ENCODE results near the gene CENPO.
"Not testable (repeated sequence)": the region's sequence is repeated elsewhere in the genome, so short reads cannot be mapped to it uniquely, and the experiment has no call there.

Gene CENPO

DNA sequence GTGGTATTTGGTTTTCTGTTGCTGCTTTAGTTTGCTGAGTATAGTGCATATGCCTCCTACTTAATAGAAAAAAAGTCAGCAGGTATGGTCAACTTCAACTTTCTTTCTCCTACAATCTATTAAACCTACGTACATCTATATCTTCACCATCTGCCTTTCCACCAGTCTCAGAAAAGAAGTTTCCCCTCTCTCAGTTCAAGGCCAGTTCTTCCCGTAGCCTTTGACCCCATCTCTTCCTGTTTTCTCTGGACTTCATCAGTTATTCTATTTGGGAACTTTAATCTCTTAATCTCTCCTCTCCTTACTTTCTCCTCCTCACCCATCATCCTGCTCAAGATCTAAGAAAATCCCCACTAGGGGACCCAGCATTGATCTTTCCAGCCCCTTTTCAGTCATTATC, 5.7 kb upstream of the CENPO start:
- DNase-seq (ENCODE audit: low read depth in 2 of 3, low spot score in 1 of 3), result no peak

- no peak for DNase-seq (ENCODE audit: low read depth in 2 of 3, low spot score in 1 of 3)
These were observed 4.4 kb upstream of the CENPO start for GRCh38 chr2:24788816-24789215.

DNA sequence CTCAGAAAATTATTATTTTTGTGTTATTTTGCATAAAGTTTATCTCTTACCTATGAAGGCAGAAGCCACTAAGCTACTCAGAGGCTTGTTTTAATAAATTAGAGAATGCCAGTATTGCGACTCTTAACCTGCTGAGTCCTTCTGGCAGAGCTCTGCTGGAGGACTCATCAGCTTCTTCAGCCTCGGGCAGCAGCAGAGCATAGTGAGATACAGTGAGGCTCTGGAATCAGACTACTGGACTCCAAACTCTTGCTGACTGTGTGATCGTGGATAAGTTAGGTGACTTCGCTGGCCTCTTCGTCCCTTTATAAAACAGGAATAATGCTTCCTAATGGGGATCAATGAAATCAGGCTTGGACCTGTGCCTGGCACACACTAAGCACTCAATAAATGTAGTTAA, 1.8 kb upstream of the CENPO start:
- DNase-seq (ENCODE audit: low read depth in 2 of 3, low spot score in 1 of 3), result no peak

GRCh38 chr2:24792542-24792873, 717 bp upstream of the CENPO start:
- DNase-seq (ENCODE audit: low read depth in 2 of 3, low spot score in 1 of 3), result no peak

DNA sequence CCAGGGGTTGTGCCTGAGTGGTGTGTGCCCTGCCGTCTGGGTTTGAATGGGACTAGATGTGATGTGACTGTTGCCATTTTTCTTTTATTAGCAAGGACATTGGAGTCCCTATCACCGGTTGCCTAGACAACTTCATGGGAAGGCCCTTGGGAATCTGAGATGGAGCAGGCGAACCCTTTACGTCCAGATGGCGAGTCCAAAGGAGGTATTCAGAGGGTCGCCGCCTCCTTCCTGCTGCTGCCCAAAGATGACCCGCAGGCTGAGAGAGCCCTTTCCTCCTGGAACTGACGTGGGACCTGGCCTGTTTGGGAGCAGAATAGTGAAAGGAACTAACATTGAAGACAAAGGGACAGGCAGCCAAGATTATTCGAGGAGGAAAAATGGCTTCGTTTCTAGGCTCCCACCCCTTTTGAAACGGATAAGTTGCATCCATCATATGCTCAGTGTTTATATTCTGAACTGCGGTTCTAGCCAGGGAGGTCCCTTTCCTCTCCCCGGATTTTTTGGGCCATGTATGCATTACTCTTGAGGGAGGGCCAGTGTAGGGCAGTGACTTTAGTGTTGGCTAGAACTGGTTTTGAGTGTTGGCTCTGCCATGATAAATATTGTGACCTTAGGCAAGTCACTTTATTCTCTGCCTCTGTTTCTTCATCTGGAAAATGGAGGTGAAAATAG, 673 bp downstream of the CENPO start:
- no peak for DNase-seq (ENCODE audit: low read depth in 2 of 3, low spot score in 1 of 3)

DNA sequence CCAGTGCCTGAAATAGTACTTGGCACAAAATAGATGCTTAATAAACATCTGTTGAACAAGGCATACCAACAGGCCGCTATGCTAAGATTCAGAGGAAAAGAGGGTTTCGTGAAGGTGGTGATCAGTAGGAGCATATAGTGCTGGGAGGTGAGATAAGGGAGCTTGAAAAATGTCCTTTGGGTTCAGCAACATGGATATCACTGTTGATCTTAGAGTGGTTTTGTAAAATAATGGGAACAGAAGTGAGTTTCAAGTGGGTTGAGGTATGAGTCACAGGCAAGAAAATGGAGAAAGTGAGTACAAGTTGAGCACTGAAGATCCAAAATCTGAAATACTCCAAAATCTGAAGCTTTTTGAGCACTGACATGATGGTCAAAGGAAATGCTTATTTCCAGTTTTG, 4.4 kb downstream of the CENPO start:
- no peak for DNase-seq (ENCODE audit: low read depth in 2 of 3, low spot score in 1 of 3)

DNA sequence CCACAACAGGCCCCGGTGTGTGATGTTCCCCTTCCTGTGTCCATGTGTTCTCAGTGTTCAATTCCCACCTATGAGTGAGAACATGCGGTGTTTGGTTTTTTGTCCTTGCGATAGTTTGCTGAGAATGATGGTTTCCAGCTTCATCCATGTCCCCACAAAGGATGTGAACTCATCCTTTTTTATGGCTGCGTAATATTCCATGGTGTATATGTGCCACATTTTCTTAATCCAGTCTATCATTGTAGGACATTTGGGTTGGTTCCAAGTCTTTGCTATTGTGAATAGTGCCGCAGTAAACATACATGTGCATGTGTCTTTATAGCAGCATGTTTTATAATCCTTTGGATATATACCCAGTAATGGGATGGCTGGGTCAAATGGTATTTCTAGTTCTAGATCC, 7.3 kb downstream of the CENPO start:
- DNase-seq (ENCODE audit: low read depth in 2 of 3, low spot score in 1 of 3), result not testable (repeated sequence)

DNA sequence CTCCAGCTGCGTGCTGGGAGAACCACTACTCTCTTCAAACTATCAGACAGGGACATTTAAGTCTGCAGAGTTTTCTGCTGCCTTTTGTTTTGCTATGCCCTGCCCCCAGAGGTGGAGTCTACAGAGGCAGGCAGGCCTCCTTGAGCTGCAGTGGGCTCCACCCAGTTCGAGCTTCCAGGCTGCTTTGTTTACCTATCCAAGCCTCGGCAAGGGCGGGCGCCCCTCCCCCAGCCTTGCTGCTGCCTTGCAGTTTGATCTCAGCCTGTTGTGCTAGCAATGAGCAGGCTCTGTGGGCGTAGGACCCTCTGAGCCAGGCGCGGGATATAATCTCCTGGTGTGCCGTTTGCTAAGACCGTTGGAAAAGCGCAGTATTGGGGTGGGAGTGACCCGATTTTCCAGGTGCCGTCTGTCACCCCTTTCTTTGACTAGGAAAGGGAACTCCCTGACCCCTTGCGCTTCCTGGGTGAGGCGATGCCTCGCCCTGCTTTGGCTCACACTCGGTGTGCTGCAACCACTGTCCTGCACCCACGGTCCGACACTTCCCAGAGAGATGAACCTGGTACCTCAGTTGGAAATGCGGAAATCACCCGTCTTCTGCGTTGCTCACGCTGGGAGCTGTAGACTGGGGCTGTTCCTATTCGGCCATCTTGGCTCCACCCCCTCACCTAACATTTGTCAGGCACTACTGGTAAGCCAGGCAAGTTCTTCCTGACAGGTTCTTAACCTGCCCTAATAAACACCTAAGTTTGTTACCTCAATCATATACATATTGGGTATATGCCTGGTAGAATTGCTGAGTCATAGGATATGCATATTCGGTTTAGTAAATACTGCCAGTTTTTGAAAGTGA, 12.8 kb downstream of the CENPO start:
- DNase-seq (ENCODE audit: low read depth in 2 of 3, low spot score in 1 of 3), result not testable (repeated sequence)

GRCh38 chr2:24806661-24807036, 13.4 kb downstream of the CENPO start:
- no peak for DNase-seq (ENCODE audit: low read depth in 2 of 3, low spot score in 1 of 3)

DNA sequence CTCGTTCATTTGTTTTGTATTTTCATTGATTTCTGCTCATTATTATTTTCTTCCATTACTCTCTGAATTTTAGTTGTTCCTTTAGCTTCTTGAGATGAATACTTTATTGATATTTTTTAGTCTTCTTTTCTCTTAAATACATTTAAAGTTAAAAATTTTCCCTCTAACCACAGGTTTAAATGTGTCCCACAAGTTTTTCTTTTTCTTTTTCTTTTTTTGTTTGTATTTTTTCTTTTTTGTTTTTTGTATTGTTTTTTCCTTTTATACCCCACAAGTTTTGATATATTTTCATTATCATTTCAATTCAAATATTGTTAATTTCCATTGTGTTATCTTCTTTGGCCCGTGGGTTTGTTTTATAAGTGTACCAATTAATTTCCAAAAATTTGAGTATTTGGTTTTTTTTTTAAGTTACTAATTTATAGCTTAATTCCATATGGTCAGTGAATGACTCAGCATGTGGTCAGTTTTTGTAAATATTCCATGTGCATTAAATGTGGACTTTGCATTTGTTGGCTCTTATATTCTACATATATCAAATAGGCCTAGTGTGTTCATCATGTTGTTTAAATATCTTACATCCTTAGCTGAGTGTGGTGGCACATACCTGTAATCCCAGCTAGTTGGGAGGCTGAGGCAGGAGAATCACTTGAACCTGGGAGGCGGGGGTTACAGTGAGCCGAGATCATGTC, 16.2 kb downstream of the CENPO start:
- DNase-seq (ENCODE audit: low read depth in 2 of 3, low spot score in 1 of 3), result no peak

- DNase-seq (ENCODE audit: low read depth in 2 of 3, low spot score in 1 of 3), result no peak
These were observed 20.5 kb downstream of the CENPO start for GRCh38 chr2:24813691-24814137.

DNA sequence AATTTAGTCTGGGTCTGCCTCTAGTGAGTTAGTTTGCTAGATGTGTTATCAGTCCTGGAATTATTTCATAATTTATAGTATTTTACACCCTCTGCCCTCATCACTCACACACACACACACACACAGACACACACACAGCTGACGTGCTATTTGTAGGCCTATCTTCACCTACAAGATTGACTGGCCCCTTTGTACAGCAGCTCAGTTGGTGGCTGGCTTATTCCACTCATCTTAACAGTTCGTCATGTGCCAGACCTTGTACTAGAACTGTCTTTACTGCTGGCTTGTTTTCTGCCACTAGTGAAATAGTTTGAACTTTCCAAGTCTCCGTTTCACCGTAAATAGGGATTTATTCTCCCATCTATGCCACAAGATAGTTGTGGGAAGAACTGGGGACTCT, 21.3 kb downstream of the CENPO start:
- no peak for DNase-seq (ENCODE audit: low read depth in 2 of 3, low spot score in 1 of 3)

DNA sequence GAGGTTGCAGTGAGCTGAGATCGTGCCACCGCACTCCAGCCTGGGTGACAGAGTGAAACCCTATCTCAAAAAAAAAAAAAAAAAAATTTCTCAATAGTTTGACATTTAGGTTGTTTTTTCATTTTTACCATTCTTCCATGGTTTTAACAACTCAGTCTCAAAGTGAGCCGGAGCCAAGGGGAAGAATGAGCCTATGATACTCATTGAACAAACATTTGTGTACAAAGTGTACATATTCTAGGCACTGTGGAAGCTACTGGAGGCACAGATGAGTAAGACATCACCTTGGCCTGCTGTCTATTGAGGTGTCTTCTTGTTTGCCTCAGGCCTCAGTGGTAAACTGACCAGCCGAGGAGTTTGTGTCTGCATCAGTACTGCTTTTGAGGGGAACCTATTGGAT, 21.9 kb downstream of the CENPO start:
- DNase-seq (ENCODE audit: low read depth in 2 of 3, low spot score in 1 of 3), result no peak

DNA sequence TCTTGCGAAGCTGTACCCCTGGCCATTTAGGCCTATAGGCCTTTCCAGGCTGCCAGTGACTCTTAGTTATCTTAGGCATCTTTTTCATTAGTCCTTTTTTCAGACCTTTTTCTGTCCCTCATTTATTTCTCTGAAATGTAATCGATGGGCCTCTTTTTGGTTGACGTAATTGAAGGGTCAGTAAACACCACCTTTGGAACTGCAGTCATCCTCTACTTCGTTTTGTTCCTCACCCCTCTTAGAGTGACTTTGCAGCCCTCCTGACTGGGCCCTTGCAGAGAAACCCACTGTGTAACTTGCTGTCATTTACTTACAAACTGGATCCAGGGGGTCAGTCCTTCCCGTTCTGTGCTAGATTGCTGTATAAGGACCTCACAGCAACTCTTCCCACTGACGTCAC, 23.2 kb downstream of the CENPO start:
- DNase-seq (ENCODE audit: low read depth in 2 of 3, low spot score in 1 of 3), result no peak

GRCh38 chr2:24816884-24817283, 23.7 kb downstream of the CENPO start:
- no peak for DNase-seq (ENCODE audit: low read depth in 2 of 3, low spot score in 1 of 3)

DNA sequence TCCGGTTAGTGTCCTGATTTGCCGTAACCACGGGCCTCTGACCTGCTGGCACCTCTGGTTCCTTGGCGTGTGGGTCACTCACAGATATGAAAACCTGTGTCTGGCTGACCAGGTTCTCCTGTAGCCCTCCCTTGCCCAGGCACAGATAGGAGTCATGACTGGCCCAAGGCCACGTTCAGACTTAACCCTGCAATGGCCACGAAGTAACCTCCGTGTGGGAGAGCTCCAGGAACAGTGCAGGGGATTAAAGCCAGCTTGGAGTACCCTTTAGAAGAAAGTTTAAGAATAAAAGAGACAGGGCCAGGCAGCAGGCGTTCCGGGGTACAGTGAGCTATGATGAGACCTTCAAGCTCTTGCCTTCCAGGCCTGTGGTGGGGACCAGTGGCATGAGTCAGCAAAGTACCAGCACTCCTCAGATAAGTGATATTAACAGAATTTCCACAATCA, 25.5 kb downstream of the CENPO start:
- DNase-seq (ENCODE audit: low read depth in 2 of 3, low spot score in 1 of 3), result no peak

DNA sequence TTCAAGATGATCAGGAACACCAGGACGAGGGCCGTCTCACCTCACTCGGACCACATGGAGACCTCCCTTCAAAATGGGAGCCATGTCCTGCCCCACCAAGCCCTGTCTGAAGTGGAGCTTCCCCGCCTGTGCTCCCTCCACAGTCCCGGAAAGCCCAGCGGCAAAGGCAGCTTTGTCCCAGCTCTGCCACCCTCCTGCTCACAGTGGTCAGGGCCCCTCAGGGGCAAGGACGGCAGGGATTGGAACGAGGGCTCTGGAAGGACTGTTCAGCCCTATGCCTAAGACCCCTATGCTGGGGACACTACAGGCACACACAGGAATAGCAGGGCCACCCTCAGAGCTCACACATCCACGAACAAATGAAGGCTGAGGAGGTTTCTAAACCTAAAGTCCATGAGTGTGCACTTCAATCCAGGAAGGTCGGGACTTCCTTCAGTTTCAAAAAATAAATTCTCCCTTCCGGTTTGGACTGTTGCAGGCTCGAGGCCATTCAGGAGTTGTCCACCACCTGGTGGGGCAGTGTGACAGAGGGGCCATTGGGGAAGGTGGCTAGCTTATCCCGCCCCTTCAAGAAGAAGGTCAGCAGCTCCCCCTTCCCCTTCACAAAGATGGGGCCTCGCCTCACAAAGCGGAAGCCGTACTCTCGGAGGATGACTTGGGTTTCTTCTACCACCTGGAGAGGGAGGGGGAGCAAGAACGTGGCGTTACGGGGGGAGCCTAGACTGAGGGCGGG, 26.4 kb downstream of the CENPO start:
- no peak for DNase-seq (ENCODE audit: low read depth in 2 of 3, low spot score in 1 of 3)

GRCh38 chr2:24820175-24820513, 26.9 kb downstream of the CENPO start:
- no peak for DNase-seq (ENCODE audit: low read depth in 2 of 3, low spot score in 1 of 3)

DNA sequence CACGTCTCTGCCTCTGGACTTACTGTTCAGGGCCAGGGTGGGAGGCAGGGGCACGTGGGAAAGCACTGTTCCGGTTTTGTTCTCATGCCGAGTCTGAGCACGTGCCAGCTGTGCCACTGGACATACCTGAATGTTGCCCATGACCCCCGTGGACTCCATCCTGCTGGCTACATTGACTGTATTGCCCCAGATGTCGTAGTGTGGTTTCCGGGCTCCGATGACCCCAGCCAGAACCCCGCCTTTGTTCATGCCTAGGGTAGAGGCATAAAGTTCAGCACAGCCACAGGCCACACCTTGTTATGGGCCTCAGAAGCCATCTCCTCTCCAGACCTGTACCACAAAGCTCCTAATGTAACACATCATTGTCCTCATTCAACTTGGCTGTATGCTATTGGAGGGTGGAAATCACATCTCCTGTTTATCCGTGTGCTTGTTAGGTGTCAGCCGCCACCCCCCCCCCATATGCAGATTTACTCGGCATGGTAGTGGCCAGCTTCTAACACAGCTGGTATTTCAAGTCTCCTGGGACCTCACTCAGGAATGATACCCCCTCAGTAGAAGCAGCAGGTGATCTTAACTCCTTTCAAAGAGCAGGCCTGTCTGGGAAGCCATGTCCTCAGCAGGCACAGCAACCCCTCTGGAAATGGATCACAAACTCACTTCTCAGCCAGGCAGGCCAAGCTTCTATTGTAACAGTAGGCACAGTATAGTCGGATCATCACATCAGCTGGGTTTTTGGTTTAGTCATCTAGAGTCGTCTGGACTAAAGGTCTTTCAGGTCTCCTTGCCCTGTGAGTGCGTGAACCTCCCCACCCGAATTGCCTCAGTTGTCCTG, 27.6 kb downstream of the CENPO start:
- DNase-seq (ENCODE audit: low read depth in 2 of 3, low spot score in 1 of 3), result no peak

DNA sequence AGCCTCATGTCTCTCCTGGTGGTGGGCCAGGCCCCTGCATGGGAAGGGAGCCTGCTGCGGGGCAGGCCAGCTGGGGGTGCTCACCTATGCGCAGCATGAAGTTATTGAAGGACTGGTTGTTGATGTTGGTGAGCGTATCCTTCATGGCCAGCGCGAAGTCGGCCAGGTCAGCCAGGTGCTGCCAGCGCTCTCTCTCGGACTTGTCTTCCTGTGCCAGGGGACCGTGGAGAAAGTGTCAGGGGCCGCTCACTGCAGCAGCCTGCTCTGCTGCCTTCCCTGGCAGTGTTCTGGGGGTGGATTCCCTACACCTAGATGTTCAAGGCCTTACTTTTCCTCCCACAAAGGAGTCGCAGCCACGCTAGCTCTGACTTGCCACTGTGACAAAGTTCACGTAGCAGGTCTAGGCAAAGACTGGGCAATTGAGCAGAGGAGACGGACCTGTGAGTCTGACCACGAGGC, 28.2 kb downstream of the CENPO start:
- DNase-seq (ENCODE audit: low read depth in 2 of 3, low spot score in 1 of 3), result no peak
